Uterus (tissue), 2 donors: ENCODE measurements around the gene GMPR.
A peak's percentile ranks its signal among the peaks of the same experiment; 100 is the strongest.

ENCODE experiments used
- CTCF ChIP-seq, 4 experiments: fragments of 200-600 bp in 2 of 4; fragments of 450-650 bp in 2 of 4; sonication (generic) in 2 of 4; IDR thresholded peaks; one replicate each; pipeline ENCODE4 v1.5.1; 2016 to 2019; ENCODE audit warnings: antibody characterized with exemption in 4 of 4, mild to moderate bottlenecking in 2 of 4, moderate library complexity in 1 of 4
- POLR2A ChIP-seq, 2 donors: fragments of 450-650 bp; IDR thresholded peaks; one replicate each; pipeline ENCODE4 v1.6.1; 2016; ENCODE audit warnings: antibody characterized with exemption in 2 of 2, mild to moderate bottlenecking in 1 of 2, moderate library complexity in 1 of 2

- TF ChIP-seq CTCF (IDR thresholded peaks at IDR 0.05) (no peak), POLR2A (IDR thresholded peaks at IDR 0.05) (peak in 1 of 2 donors; percentile 38)
Measured at GRCh38 chr6:16322666-16323312, 84.4 kb downstream of the GMPR start.
